ENCODE measurements around the gene CDC42EP2.

GRCh38 chr11:65351511-65351910, 36.8 kb downstream of the CDC42EP2 start:
- TF ChIP-seq POLR2AphosphoS5 (IDR thresholded peaks at IDR 0.05), result no peak
- TF ChIP-seq POLR2A (IDR thresholded peaks at IDR 0.05), result no peak
- no peak for TF ChIP-seq CTCF (IDR thresholded peaks at IDR 0.05)

All from prostate gland (tissue), 2 donors.